SH-SY5Y (cell line): ENCODE results near the gene MED23.

Experiments used
- GATA2 ChIP-seq: IDR thresholded peaks from 2 replicates; pipeline ENCODE4 v1.6.1; 2011; ENCODE audit warnings: mild to moderate bottlenecking, low read depth, low read length
- GATA3 ChIP-seq: IDR thresholded peaks from 2 replicates; pipeline ENCODE4 v1.6.1; 2011; ENCODE audit warnings: low read depth, mild to moderate bottlenecking, low read length, moderate library complexity

GRCh38 chr6:131673184-131673583, 45.1 kb upstream of the MED23 start:
- TF ChIP-seq GATA2 (no peak), GATA3 (no peak)
